Measurements from ENCODE around the gene LRIT1.

Gene LRIT1

GRCh38 chr10:84254552-84255478 is 13.5 kb upstream of the LRIT1 start:
- no peak for DNase-seq (ENCODE audit: low spot score)

- DNase-seq (ENCODE audit: low spot score), result no peak
Measured at GRCh38 chr10:84248794-84249193, 7.4 kb upstream of the LRIT1 start.

GRCh38 chr10:84247496-84247895 is 6.2 kb upstream of the LRIT1 start:
- no peak for DNase-seq (ENCODE audit: low spot score)

GRCh38 chr10:84244651-84245270 is 3.4 kb upstream of the LRIT1 start, which contains the start of gene RGR:
Gene RGR (plus strand): TSS chr10:84245053. CDS start chr10:84245091, 38 bp downstream.
- DNase-seq (ENCODE audit: low spot score), result no peak

GRCh38 chr10:84243759-84244158 is 2.4 kb upstream of the LRIT1 start:
- no peak for DNase-seq (ENCODE audit: low spot score)

GRCh38 chr10:84238909-84239308 is 2.4 kb downstream of the LRIT1 start:
- no peak for DNase-seq (ENCODE audit: low spot score)

GRCh38 chr10:84237199-84238051 is 3.9 kb downstream of the LRIT1 start:
- DNase-seq (ENCODE audit: low spot score), result no peak

GRCh38 chr10:84236807-84237198 is 4.5 kb downstream of the LRIT1 start:
- no peak for DNase-seq (ENCODE audit: low spot score)

- no peak for DNase-seq (ENCODE audit: low spot score)
Measured at GRCh38 chr10:84235096-84235495, 6.2 kb downstream of the LRIT1 start.

- no peak for DNase-seq (ENCODE audit: low spot score)
Measured at GRCh38 chr10:84234479-84234878, 6.9 kb downstream of the LRIT1 start.

- DNase-seq (ENCODE audit: low spot score), result no peak
Measured at GRCh38 chr10:84233940-84234339, 7.4 kb downstream of the LRIT1 start.

GRCh38 chr10:84232376-84232775 is 9.0 kb downstream of the LRIT1 start:
- no peak for DNase-seq (ENCODE audit: low spot score)

GRCh38 chr10:84230359-84230758 is 11.0 kb downstream of the LRIT1 start:
- DNase-seq (ENCODE audit: low spot score), result no peak

GRCh38 chr10:84227810-84228209 is 13.5 kb downstream of the LRIT1 start:
- no peak for DNase-seq (ENCODE audit: low spot score)

GRCh38 chr10:84226616-84227015 is 14.7 kb downstream of the LRIT1 start:
- DNase-seq (ENCODE audit: low spot score), result no peak

- no peak for DNase-seq (ENCODE audit: low spot score)
Measured at GRCh38 chr10:84225427-84226173, 15.7 kb downstream of the LRIT1 start, which contains the start of gene LRIT2. Gene LRIT2 (minus strand): TSS chr10:84225544. CDS start chr10:84225520, 24 bp downstream.

- no peak for DNase-seq (ENCODE audit: low spot score)
Measured at GRCh38 chr10:84224411-84225028, 16.8 kb downstream of the LRIT1 start.

- no peak for DNase-seq (ENCODE audit: low spot score)
Measured at GRCh38 chr10:84221916-84222315, 19.4 kb downstream of the LRIT1 start.

GRCh38 chr10:84217746-84218145 is 23.6 kb downstream of the LRIT1 start:
- no peak for DNase-seq (ENCODE audit: low spot score)

- no peak for DNase-seq (ENCODE audit: low spot score)
Measured at GRCh38 chr10:84216834-84217233, 24.5 kb downstream of the LRIT1 start.

- DNase-seq (ENCODE audit: low spot score), result peak; percentile 47
Measured at GRCh38 chr10:84214612-84215235, 26.6 kb downstream of the LRIT1 start.

Measured in germinal center (tissue), 1 donor.